Measurements from ENCODE around the gene STPG1.

STPG1 gene

GRCh38 chr1:24339996-24340395 lies 73.6 kb downstream of the STPG1 start:
- no peak overlapping the region for H3K4me3 ChIP-seq
- intact Hi-C loops (cut with DNase I; ENCODE audit: low total_unique reads) = no loop called here
- no peak for DNase-seq
- H3K27me3 ChIP-seq = peaks cover 0 to 4% of the 10 kb centered on the region in 2 donors
- no peak for TF ChIP-seq CTCF (IDR thresholded peaks at IDR 0.05)
- H3K27ac ChIP-seq = no peak overlapping the region
- H3K36me3 ChIP-seq = no peaks in the 10 kb centered on the region
- H3K9me3 ChIP-seq = no peaks in the 10 kb centered on the region
- no peaks in the 10 kb centered on the region for H3K4me1 ChIP-seq

- no peak for TF ChIP-seq CTCF (IDR thresholded peaks at IDR 0.05)
- H3K4me1 ChIP-seq = no peaks in the 10 kb centered on the region
- intact Hi-C loops (cut with DNase I; ENCODE audit: low total_unique reads) = no loop called here
- H3K4me3 ChIP-seq = no peak overlapping the region
- no peaks in the 10 kb centered on the region for H3K36me3 ChIP-seq
- H3K27me3 ChIP-seq = peaks cover 0 to 4% of the 10 kb centered on the region in 2 donors
- H3K9me3 ChIP-seq = no peaks in the 10 kb centered on the region
- H3K27ac ChIP-seq = no peak overlapping the region
- DNase-seq = no peak
These were observed 75.1 kb downstream of the STPG1 start for GRCh38 chr1:24338447-24338846.

- Histone ChIP-seq H3K27me3 (peaks cover 0 to 5% of the 10 kb centered on the region in 2 donors), H3K4me1 (no peaks in the 10 kb centered on the region), H3K36me3 (no peaks in the 10 kb centered on the region), H3K27ac (no peak overlapping the region), H3K4me3 (no peak overlapping the region), H3K9me3 (no peaks in the 10 kb centered on the region)
- DNase-seq = no peak
- TF ChIP-seq CTCF (IDR thresholded peaks at IDR 0.05) = no peak
- intact Hi-C loops (cut with DNase I; ENCODE audit: low total_unique reads) = no loop called here
These were observed 76.1 kb downstream of the STPG1 start for GRCh38 chr1:24337455-24337854.

- Histone ChIP-seq H3K27ac (no peak overlapping the region), H3K9me3 (no peaks in the 10 kb centered on the region), H3K36me3 (no peaks in the 10 kb centered on the region), H3K27me3 (peaks cover 0 to 6% of the 10 kb centered on the region in 2 donors), H3K4me1 (no peaks in the 10 kb centered on the region), H3K4me3 (no peak overlapping the region)
- intact Hi-C loops (cut with DNase I; ENCODE audit: low total_unique reads) = no loop called here
- no peak for DNase-seq
- TF ChIP-seq CTCF (IDR thresholded peaks at IDR 0.05) = no peak
These were observed 77.5 kb downstream of the STPG1 start for GRCh38 chr1:24336075-24336474.

- Histone ChIP-seq H3K4me3 (no peak overlapping the region), H3K27me3 (peaks cover 0 to 2% of the 10 kb centered on the region in 2 donors), H3K27ac (no peak overlapping the region), H3K4me1 (no peaks in the 10 kb centered on the region), H3K36me3 (no peaks in the 10 kb centered on the region), H3K9me3 (no peaks in the 10 kb centered on the region)
- intact Hi-C loops (cut with DNase I; ENCODE audit: low total_unique reads) = no loop called here
- TF ChIP-seq CTCF (IDR thresholded peaks at IDR 0.05) = no peak
- no peak for DNase-seq
These were observed 81.5 kb downstream of the STPG1 start for GRCh38 chr1:24331961-24332673.

Measured in tibial artery (tissue), 4 donors.